ENCODE data around the gene ABCC3. TPM values are rescaled to one million over a fixed set of nuclear protein-coding genes. Genes with fewer than 3 reads are reported as not detected.

ABCC3 gene
- total RNA-seq, 3 donors from 2014 or later = 166 to 453 (median 211) TPM

GRCh38 chr17:50739098-50739497 lies 104.4 kb downstream of the ABCC3 start:
- H3K4me1 ChIP-seq (ENCODE audit: low read depth) = peaks cover 14% of the 10 kb centered on the region
- H3K9me3 ChIP-seq = no peaks in the 10 kb centered on the region
- intact Hi-C loops (cut with DNase I, micrococcal nuclease) = no loop called here
- ATAC-seq (no peak), DNase-seq (no peak)
- H3K36me3 ChIP-seq (ENCODE audit: low read depth) = peaks cover 17% of the 10 kb centered on the region
- TF ChIP-seq CTCF (IDR thresholded peaks at IDR 0.05) = no peak
- no peak overlapping the region for H3K4me3 ChIP-seq

Other genes with a start within 250 kb of the ABCC3 start
- gene LRRC59, start 237.4 kb upstream of the ABCC3 start, total RNA-seq = 100 to 1,000 TPM in 2 of 3 donors, 10 to 100 TPM in 1; 76.8 to 143 (median 109) TPM
- 100 to 1,000 TPM in 1 of 3 donors, 10 to 100 TPM in 2; 79.7 to 246 (median 99.4) TPM for gene ACSF2, start 208.7 kb upstream of the ABCC3 start, total RNA-seq
- 10 to 100 TPM in 1 of 3 donors, 1 to 10 TPM in 2; 4.6 to 15.3 (median 5.8) TPM for gene CHAD, start 166.0 kb upstream of the ABCC3 start, total RNA-seq
- gene RSAD1, start 156.0 kb upstream of the ABCC3 start, total RNA-seq = 10 to 100 TPM; 35.9 to 38.2 (median 37.7) TPM
- 1 to 10 TPM; 1.6 to 3.4 (median 2.4) TPM for gene MYCBPAP, start 126.4 kb upstream of the ABCC3 start, total RNA-seq
- 10 to 100 TPM; 16.2 to 40.0 (median 27.4) TPM for gene EPN3, start 102.1 kb upstream of the ABCC3 start, total RNA-seq
- 10 to 100 TPM; 54.3 to 95.3 (median 65.4) TPM for gene SPATA20, start 87.7 kb upstream of the ABCC3 start, total RNA-seq
- under 1 TPM; 0.07 to 0.32 (median 0.12) TPM for gene CACNA1G, start 74.2 kb upstream of the ABCC3 start, total RNA-seq
- gene ANKRD40, start 73.0 kb downstream of the ABCC3 start, total RNA-seq = 10 to 100 TPM; 26.8 to 86.0 (median 29.6) TPM
- 100 to 1,000 TPM in 2 of 3 donors, 10 to 100 TPM in 1; 91.0 to 122 (median 114) TPM for gene LUC7L3, start 84.7 kb downstream of the ABCC3 start, total RNA-seq
- gene ANKRD40CL, start 132.6 kb downstream of the ABCC3 start, total RNA-seq = 10 to 100 TPM; 32.2 to 96.7 (median 57.6) TPM
- under 1 TPM; 0.07 to 0.76 (median 0.17) TPM for gene WFIKKN2, start 200.7 kb downstream of the ABCC3 start, total RNA-seq
- 100 to 1,000 TPM; 120 to 156 (median 128) TPM for gene TOB1, start 231.5 kb downstream of the ABCC3 start, total RNA-seq

Data from mucosa of descending colon (tissue), 3 donors.